ENCODE measurements around the gene GBX2.

GRCh38 chr2:236171181-236171679 lies 3.0 kb upstream of the GBX2 start:
- TF ChIP-seq POLR2A (IDR thresholded peaks at IDR 0.05), result no peak
- TF ChIP-seq, protein P1, sequence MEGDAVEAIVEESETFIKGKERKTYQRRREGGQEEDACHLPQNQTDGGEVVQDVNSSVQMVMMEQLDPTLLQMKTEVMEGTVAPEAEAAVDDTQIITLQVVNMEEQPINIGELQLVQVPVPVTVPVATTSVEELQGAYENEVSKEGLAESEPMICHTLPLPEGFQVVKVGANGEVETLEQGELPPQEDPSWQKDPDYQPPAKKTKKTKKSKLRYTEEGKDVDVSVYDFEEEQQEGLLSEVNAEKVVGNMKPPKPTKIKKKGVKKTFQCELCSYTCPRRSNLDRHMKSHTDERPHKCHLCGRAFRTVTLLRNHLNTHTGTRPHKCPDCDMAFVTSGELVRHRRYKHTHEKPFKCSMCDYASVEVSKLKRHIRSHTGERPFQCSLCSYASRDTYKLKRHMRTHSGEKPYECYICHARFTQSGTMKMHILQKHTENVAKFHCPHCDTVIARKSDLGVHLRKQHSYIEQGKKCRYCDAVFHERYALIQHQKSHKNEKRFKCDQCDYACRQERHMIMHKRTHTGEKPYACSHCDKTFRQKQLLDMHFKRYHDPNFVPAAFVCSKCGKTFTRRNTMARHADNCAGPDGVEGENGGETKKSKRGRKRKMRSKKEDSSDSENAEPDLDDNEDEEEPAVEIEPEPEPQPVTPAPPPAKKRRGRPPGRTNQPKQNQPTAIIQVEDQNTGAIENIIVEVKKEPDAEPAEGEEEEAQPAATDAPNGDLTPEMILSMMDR (IDR thresholded peaks at IDR 0.05), result no peak

All from esophagus squamous epithelium (tissue), 4 donors.